HG03025 (cell line): ENCODE measurements around the gene USP36.

Experiments
- ATAC-seq: cut with Tn5 transposase; IDR thresholded peaks from one replicate; pipeline ENCODE4 v1.9.1; 2021; ENCODE audit warnings: mild to moderate bottlenecking, moderate library complexity; ENCODE audit not compliant: unreplicated experiment, low FRiP score

USP36 gene

DNA sequence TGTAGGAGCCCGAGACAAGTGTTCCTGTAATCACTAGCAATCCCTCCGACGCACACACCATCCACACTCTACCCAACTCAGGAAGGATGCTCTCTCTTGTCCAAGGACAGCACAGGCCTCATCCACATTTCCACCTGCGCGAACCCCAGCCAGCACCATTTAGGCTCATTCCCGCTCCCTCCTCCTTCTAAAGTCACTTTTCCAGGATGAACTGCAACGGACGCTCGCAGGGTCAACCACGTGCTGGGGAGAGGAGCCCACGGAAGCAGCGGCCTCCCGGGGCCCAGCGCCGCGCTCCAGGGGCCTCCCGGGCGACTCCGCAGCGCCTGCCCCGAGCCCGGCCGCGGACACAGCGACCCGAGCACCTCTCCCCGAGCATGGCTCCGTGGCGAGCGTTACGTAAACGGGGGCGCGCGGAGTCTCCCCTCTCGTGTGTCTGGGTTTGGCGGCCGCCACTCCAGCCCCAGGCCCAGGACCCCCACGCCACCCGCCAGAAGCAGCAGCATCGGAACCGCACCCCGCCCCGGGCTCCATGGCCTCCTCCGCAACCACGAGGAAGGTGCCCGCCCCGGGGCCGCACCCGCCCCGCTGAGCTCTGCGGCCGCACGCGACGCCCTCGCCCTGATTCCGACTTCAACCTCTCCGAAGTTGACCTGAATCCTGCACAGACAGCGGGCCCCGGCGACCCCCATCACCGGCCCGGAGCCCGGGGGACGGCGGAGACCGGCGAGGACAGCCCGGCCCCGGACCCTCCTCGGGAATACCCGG is 668 bp downstream of the USP36 start:
- peak; percentile 27 for ATAC-seq

DNA sequence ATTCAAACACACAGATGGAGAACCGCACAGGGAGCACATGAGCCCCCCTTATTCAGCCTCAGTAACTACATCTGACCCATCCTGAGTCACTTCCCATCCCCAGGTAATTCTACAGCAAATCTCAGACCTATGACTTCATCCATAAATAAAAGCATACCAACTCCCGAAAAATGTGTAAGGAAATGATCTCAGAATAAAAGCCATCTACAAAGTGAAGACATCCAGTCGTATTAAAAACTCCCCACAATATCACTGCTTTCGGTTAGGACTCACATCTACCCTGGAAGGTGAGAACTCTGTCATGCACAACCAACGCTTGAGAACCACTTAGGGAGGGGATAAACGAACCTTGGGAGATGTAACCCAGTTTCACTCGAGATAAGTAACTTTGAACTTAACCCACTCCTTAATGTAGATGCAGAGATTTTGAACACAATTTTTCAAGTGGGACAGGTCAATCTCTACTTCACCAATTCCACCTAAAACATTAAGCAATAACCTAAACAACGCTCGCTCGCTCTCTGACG is 1.3 kb downstream of the USP36 start:
- ATAC-seq, result no peak

DNA sequence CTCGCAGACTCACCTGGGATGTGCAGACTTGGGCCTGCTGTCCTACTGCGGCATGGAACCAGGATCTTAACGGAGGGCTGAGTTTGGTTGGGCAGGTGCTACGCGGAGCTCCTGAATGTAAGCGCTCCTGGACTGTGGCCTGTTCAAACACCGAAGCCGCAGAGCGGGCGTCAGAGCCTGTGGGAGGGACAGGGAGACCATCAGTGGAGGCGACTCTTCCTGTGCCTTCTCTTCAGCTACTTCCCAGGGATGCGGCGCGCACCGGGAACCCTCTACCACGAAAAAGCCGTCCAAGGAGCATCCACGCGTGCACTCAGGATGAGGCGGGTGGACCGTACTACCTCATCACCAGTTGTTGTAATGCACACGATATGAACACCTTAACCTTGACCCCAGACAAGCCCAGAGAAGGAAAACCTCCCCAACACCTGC is 2.0 kb downstream of the USP36 start:
- ATAC-seq, result no peak

DNA sequence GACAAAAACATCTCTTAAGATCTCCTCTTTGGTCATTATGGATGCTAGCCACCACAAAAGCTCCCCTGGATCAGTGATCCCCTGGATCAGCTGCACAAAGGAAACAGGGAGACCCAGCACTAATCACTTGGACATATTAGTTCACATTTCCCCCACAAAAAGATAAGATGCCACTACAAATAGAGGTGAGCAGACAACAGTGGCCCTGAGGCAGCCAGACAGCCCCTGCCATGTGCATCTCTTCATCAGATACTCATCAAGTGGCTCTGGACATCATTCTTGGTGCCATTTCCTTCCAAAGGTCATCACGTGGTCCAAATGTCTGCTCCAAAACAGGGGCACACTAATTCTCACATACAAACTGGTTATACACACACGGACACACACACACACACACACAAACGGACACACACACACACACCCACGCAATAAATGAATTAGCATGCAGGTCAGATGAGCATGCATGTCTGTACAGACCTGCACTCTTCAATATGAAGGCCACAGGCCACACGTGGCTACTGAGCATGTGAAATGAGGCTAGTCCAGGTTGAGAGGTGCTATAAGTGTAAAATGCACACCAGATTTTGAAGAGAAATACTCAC is 4.1 kb downstream of the USP36 start:
- ATAC-seq, result no peak

DNA sequence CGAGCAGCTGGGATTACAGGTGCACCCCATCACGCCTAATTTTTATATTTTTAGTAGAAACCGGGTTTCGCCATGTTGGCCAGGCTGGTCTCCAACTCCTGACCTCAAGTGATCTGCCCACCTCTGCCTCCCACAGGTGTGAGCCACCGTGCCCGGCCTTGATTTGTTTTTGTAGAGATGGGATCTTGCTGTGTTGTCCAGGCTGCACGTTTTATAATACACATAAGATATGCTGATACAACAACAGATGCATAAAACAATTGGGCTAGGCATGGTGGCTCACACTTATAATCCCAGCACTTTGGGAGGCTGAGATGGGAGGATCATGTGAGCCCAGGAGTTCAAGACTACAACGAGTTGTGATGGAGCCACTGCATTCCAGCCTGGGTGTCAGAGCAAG is 6.0 kb downstream of the USP36 start:
- ATAC-seq, result no peak

DNA sequence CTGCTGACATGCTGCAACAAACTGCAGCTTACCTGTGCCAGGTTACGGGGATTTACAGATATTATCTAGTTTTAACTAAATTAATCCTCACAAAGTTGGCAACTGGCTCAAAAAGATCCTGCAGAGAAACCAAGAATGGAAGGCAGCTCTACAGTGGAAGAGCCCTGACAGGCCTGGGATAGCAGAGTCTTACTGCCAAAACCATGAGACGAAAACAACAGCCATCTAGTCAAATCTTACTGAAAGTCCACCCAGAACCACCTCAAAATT is 8.1 kb downstream of the USP36 start:
- ATAC-seq, result no peak

DNA sequence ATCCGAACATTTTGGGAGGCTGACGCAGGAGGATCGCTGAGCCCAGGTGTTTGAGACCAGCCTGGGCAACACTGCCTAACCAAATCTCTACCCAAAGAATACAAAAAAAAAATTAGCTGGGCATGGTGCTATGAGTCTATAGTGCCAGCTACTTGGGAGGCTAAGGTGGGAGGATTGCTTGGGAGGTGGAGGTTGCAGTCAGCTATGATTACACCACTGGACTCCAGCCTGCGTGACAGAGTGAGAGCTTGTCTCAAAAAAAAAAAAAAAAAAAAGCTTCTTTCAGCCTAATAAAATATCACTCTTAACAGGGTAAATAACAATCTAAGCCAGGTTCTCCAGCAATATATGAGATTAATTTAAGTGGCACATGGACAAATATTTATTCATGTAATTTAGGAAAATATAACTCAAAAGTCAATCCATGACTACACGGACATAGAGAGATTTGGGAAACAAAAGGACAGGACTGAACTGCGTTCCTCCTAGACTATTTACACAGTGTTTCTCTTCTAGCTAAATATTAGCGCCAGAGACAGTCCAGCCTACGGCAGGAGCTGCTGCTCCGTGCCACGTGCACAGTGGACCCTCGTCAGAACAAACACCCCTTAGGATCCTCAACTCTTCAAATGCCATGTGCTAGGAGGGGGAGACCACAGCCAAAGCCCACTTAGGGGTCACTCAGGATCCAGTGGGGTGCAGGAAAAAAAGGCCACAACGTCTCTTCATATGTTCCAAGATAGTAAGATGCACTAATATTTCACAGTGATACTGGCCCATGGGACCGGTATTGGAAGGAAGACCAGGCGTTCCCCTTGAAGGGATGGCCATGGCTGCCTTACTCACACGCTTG is 8.7 kb downstream of the USP36 start:
- ATAC-seq, result no peak

DNA sequence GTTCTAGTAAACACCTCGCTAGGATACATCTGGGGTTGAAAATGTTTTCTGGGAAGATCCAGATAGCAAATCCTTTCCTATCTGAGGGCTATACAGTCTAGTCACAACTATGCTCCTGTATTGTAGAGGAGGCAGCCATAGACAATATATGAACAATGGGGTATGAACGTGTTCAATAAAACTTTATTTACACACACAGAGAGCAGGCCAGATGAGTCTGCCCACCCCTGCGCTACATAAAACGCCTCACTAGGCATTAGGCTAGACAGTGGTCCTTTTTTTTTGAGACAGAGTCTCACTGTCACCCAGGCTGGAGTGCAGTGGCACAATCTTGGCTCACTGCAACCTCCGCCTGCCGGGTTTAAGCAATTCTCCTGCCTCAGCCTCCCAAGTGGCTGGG is 11.1 kb downstream of the USP36 start:
- ATAC-seq, result no peak

DNA sequence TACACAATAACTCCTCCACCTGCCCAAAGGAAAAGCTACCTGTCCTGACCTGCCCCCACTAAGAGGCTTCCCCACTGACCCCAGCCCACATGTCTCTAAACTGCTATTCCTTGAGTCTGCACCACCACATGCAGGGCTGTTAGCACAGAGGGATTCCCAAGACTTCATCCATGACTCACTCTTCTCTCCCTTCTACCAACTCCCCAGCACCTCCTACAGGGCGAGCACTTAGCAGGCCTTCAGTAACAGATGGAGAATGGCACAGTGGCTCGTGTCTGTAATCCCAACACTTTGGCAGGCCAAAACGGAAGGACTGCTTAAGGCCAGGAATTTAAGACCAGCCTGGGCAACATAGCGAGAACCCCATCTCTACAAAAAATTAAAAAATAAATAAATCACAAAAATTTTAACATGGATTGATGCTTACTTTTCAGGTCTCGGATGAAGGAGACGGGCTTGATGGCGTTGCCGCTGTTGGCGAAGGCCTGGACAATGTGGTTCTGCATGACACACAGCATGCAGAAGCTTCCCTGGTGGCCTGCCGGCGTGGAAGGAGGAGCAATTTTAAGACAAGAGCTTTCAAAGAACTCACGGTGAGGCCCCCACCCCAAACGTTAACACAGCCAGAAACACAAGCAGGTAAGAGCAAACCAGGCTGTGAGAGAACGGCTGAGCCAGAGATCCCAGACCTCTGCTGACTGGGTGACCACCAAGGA is 12.0 kb downstream of the USP36 start:
- ATAC-seq, result no peak

DNA sequence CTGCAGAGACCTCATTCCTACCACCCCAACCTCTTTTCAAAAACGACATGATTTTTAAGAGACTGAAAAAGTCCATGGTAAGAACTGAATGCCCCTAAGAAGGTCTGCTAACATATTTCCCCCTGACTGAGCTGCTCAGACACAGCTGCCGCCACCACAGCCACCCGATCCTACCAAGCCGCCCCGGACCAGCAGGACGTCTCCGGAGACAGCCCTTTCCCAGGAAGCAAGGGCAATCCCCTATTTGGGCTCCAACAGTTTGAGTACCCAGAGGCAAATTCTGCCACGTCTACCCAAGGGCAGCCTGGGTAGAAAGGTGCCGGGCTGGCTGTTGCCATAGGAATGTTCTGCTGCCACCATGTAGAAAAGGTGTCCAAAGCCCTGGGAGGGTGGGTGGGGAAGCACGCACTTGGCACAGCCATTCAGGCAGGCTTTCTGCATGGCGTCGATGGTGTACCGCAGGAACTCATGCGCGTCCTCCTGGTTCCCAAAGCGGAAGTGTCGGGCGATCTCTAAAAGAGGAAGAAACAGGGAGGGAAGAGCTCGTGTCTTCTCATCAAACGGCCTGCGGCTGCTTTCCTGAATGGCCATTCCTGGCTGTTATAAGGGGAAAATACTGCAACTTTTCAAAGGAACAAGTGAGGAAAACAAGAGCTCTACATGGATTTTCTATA is 13.6 kb downstream of the USP36 start:
- no peak for ATAC-seq

DNA sequence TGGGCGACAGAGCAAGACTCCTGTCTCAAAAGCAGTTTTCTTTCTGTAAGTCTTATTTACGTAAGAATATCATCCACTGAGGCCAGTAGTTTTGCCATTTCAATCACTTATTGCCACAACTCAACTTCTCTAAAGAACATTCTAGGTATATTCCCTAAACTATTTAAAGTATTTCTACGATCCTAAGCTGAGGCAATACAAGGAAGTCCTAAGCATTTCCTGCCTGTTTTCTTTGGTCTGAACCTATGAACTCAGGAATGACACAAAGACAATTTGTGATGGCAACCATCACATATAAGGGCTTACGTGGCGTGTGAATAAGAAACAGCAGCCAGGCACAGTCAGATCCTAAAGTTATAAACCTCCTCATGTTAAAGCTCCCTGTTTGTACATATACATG is 14.2 kb downstream of the USP36 start:
- ATAC-seq, result no peak

DNA sequence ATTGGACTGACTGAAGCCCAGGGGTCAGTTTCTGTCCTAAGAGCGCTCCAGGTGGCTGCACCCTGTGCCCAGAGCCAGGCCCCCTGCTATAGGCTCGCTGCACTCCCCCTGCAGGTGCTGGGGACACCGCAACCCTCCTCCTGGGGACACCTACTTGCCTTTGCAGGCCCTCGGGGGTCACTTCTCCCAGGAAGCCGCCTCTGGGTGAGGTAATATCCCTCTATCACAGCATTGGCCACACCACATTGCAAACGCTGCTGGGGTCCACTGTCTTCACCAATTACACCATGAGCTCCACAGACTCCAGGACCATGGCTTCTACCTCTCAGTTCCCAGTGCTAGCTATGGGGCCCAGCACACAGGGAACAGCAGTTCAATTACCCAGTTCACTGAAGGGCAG is 14.9 kb downstream of the USP36 start:
- no peak for ATAC-seq

DNA sequence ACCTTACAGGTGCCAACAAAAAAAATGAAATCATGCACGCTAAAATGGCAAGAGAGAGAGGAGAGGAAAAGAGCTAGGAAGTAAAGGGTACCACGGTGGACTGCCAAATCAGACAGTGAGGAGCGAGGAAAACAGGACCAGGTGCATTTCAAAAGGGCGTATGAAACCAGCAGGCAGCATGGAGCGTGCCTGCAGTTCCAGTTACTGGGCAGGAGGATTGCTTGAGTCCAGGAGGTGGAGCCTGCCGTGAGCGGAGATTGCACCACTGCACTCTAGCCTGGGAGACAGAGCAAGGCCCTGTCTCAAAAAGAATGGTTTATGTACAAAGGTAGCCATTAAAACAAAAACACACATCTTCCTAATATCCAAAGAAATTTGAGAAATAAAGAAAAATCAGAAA is 16.4 kb downstream of the USP36 start:
- ATAC-seq, result no peak

DNA sequence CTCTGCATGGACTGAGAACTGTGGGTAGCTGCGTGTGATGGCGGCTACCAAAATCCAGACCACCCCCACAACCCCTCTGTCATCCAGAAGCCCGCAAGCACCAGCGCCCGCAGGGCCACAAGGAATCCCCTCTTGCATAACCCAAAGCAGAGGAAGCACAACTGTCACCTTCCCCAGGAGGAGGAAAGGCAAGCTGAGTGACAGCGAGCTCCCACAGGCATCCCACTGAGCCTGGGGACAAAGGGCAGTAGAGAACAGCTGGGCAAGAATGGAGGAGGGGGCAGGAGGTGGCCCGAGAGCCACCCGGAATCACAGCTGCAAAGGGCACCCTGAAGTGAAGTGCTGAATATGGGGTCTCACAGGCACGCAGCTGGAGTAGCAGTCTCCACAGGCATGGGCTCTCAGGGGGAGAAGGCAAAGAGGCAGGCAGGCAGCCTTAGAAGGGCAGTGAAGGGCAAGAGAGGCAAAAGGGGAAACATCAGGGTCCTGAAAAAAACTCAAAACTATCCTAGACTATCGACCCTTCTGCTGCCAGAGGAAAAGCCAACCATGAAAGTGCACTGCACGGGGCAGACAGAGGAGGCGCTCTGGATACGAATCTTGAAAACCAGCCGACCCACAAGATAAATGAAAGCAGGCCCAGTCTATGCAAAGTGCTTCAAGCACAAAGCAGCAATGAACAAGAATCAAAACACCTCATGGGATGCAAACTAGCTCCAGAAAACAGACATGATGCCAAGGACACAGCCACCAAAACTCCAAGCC is 17.1 kb downstream of the USP36 start:
- no peak for ATAC-seq

DNA sequence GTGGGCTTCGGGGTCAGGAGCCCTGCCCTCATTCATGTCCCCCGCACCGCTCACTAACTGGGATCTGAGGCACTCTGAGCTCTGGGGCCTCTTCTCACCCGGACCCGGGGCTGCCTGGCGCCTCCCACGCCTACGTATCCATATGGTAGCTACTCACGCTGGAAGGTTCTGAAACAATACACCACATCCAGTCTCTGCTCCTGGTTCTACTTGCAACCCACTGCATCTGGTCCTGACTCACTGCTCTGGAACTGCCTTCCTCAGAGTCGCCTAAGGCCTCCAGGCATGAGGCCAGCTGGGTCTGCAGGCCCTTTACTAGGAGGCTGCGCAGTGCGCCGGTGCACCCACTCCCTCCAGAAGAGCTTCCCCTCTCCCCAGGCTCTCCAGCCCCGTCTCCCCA is 18.1 kb downstream of the USP36 start:
- ATAC-seq, result no peak

DNA sequence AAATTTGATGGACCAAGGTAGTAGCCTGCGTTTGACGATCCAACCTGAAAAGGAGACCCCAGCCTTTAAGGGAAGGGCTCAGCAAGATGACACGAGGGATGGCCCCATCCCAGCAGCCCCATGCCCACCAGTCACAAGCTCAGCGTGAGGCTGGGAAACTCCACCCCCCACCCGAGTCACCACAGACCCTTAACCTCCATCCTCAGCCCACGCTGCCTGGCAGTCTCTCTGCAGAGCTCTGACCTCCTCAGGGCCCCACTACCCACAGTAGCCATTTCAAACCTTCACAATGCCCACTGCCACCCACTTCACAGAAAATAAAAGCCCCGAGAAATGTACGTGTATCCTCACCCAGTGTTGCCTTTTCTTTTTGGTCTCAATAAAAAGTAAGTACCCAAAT is 18.7 kb downstream of the USP36 start:
- ATAC-seq, result no peak

DNA sequence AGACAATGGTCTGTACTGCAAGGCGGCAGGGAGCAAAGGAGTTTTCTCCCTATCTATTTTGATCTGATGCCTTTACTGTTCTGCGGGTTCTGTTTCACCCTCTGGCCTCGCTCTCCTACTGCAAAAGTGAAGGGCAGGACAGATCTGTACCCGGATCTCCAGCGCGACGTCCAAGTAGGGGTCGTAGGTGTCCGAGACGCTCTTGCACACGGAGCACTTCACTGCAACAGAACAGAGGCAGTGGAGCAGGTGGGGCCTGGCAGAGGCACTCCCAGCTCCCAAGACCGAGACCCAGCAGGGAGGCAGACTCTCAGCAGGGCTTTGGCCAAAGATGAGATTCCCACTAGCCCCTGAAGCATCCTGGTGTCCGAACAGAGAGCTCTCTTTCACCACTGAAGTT is 19.8 kb downstream of the USP36 start:
- ATAC-seq, result no peak

DNA sequence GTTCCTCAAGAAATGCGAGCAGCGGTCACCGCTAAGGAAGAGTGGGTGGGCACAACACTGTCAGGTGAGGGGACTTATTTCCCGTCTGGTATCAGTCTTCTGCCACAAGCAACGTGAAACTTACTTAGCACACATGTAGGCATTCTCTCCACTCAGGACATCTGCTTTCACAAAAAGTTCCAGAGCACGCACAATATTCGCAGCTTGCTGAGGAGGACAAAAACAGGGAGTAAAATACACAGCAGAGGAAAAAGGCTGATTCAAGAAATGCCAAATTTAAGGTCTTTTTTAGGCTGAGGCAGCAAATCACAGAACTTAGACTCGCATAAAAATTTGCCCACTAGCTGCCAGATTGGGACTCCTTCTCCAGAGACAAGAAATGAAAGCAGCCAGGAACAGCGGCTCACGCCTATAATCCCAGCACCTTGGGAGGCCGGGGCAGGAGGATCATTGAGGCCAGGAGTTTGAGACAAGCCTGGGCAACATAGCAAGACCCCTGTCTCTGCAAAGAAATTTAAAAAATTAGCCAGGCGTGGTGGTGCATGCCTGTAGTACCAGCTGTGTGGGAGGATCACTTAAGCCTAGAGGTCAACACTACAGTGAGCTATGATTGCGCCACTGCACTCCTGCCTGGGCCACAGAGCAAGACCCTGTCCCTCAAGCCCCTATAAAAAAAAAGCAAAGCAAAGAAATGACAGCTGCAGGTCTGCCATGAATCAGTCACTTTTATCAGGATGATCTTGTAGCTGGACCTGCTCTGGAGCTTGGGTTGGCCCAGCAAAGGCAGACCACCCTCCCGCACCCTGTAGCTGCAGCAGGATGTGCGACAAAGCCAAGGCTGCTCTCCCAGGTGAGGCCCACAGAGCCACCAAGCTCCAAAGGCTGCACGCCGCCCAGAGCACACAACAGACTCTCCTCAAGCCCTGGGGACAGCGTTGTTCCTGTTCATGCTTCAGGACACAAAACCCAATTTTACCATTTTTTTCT is 20.5 kb downstream of the USP36 start:
- no peak for ATAC-seq
